DMS 273 (cell line): Measurements from ENCODE around the gene DMBX1.

ENCODE experiments used
- DNase-seq: peaks from one replicate; lab custom pipeline; 2025; ENCODE audit not compliant: unreplicated experiment; lab: John Stamatoyannopoulos, UW

Gene DMBX1

GRCh38 chr1:46458846-46459245, 30.8 kb upstream of the DMBX1 start:
- DNase-seq, result no peak

GRCh38 chr1:46459315-46459714, 30.3 kb upstream of the DMBX1 start:
- DNase-seq, result no peak

- no peak for DNase-seq
These were observed 28.4 kb upstream of the DMBX1 start for GRCh38 chr1:46461017-46461808.

- DNase-seq, result no peak
These were observed 27.7 kb upstream of the DMBX1 start for GRCh38 chr1:46461809-46462448.

- no peak for DNase-seq
These were observed 25.6 kb upstream of the DMBX1 start for GRCh38 chr1:46464013-46464548.

GRCh38 chr1:46464915-46465314, 24.7 kb upstream of the DMBX1 start:
- DNase-seq, result no peak

GRCh38 chr1:46465981-46466476, 23.6 kb upstream of the DMBX1 start:
- DNase-seq, result no peak

GRCh38 chr1:46466477-46467182, 23.0 kb upstream of the DMBX1 start:
- DNase-seq, result peak; percentile 81

GRCh38 chr1:46467183-46467504, 22.5 kb upstream of the DMBX1 start:
- DNase-seq, result no peak

- DNase-seq, result no peak
These were observed 19.8 kb upstream of the DMBX1 start for GRCh38 chr1:46469881-46470280.

GRCh38 chr1:46471848-46472492, 17.7 kb upstream of the DMBX1 start:
- no peak for DNase-seq

- no peak for DNase-seq
These were observed 17.0 kb upstream of the DMBX1 start for GRCh38 chr1:46472498-46473181.

GRCh38 chr1:46473991-46474390, 15.6 kb upstream of the DMBX1 start:
- no peak for DNase-seq

GRCh38 chr1:46474570-46474969, 15.1 kb upstream of the DMBX1 start:
- no peak for DNase-seq

- DNase-seq, result no peak
These were observed 13.0 kb upstream of the DMBX1 start for GRCh38 chr1:46476673-46477072.

- DNase-seq, result peak; percentile 85
These were observed 12.3 kb upstream of the DMBX1 start for GRCh38 chr1:46477153-46477929.

- DNase-seq, result no peak
These were observed 10.7 kb upstream of the DMBX1 start for GRCh38 chr1:46478721-46479485.

- DNase-seq, result no peak
These were observed 9.8 kb upstream of the DMBX1 start for GRCh38 chr1:46479744-46480350.
